ENCODE results near the gene PCNT. TPM values are rescaled to one million over a fixed set of nuclear protein-coding genes. Genes with fewer than 3 reads are reported as not detected.

The PCNT gene
- total RNA-seq, 2 experiments from 2014 or later = 85.4 to 86.1 TPM

- no peaks in the 10 kb centered on the region for H3K9me3 Mint-ChIP-seq
- POLR2A ChIA-PET = no interaction called here
- ATAC-seq (ENCODE audit: low read depth) = no peak
- no peak overlapping the region for H3K4me3 Mint-ChIP-seq
- H3K27ac Mint-ChIP-seq = no peak overlapping the region
- no peak for DNase-seq
- H3K4me1 Mint-ChIP-seq = peaks cover 14% of the 10 kb centered on the region
- peaks cover 37% of the 10 kb centered on the region for H3K36me3 Mint-ChIP-seq
- H3K27me3 Mint-ChIP-seq = no peaks in the 10 kb centered on the region
Measured at GRCh38 chr21:46316708-46317324, 7.1 kb upstream of the PCNT start.

DNA sequence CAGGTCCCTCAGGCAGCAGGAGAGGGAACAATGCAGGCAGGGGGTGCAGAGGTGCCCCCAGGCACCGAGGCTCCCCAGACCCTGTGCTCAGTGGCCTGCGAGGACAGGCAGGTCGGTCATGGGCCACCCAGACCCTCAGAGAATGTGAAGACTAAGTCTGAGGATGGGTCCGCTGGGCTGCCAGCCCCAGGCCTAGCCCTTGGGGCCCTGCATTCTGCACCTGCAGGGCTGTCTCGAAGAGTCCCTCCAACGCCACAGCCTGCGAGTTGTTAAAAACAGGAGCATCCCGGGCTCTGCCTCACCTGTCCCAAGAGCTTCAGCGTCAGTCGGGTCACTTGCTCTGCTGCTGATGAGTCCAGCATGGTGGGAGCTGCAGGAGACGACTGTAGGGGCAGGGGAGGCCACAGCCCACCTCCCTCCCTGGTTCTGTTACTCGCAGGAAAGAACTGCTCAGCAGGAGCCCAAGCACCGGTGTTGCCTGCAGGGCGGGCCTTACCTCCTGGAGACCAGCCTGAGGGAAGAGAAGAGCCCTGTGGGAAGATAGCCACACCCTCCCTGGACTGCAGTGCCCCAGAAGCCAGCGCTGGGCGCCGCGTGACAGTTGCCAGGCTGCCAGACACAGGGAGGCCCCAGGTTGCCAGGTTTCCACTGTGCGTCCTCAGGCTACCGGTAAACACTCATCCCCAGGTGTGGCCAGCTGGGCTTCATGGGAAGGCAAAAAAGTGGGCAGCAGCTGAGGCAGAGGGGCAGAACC, 6.1 kb upstream of the PCNT start:
- H3K9me3 Mint-ChIP-seq = no peaks in the 10 kb centered on the region
- no peak overlapping the region for H3K4me3 Mint-ChIP-seq
- ATAC-seq (ENCODE audit: low read depth) (no peak), DNase-seq (no peak)
- peaks cover 18% of the 10 kb centered on the region for H3K4me1 Mint-ChIP-seq
- H3K27me3 Mint-ChIP-seq = no peaks in the 10 kb centered on the region
- H3K36me3 Mint-ChIP-seq = peaks cover 32% of the 10 kb centered on the region
- H3K27ac Mint-ChIP-seq = no peak overlapping the region
- POLR2A ChIA-PET = no interaction called here

DNA sequence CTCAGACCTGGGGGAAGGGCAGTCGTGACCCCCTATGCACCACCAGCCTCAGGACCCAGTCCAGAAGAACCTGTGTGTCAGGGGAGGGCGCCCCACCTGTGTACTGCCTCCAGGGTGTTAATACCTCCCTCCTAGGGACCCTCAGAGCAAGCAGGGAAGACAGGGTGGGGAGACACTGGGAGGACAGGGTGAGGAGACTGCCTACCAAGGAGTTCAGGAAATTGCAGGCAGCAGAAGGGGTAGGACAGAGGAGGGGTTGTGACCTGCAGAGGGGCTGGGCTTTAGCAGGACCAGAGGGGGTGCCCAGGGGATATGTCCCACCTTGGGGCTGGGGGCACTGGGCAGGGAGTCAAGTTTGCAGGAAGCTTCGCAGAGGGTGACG, 5.5 kb upstream of the PCNT start:
- POLR2A ChIA-PET = no interaction called here
- DNase-seq (no peak), ATAC-seq (ENCODE audit: low read depth) (no peak)
- Mint-ChIP-seq H3K36me3 (peaks cover 29% of the 10 kb centered on the region), H3K27me3 (no peaks in the 10 kb centered on the region), H3K27ac (no peak overlapping the region), H3K4me3 (no peak overlapping the region), H3K4me1 (peaks cover 18% of the 10 kb centered on the region), H3K9me3 (no peaks in the 10 kb centered on the region)

GRCh38 chr21:46319186-46319585, 4.8 kb upstream of the PCNT start:
- ATAC-seq (ENCODE audit: low read depth) (no peak), DNase-seq (no peak)
- H3K36me3 Mint-ChIP-seq = peaks cover 26% of the 10 kb centered on the region
- H3K27me3 Mint-ChIP-seq = no peaks in the 10 kb centered on the region
- H3K4me1 Mint-ChIP-seq = peaks cover 18% of the 10 kb centered on the region
- H3K27ac Mint-ChIP-seq = no peak overlapping the region
- H3K9me3 Mint-ChIP-seq = no peaks in the 10 kb centered on the region
- no peak overlapping the region for H3K4me3 Mint-ChIP-seq
- POLR2A ChIA-PET = no interaction called here

- DNase-seq (no peak), ATAC-seq (ENCODE audit: low read depth) (no peak)
- peak overlapping the region; percentile 57 for H3K27ac Mint-ChIP-seq
- peaks cover 19% of the 10 kb centered on the region for H3K4me1 Mint-ChIP-seq
- peak overlapping the region; percentile 98 for H3K4me3 Mint-ChIP-seq
- no peaks in the 10 kb centered on the region for H3K27me3 Mint-ChIP-seq
- no peaks in the 10 kb centered on the region for H3K9me3 Mint-ChIP-seq
- peaks cover 24% of the 10 kb centered on the region for H3K36me3 Mint-ChIP-seq
- POLR2A ChIA-PET = interaction anchor here (0.6 kb wide), 1 partner anchor 208 kb away, joined by 6 read pairs; no protein-coding TSS in a partner anchor
Measured at GRCh38 chr21:46320331-46320801, 3.6 kb upstream of the PCNT start.

- peaks cover 31% of the 10 kb centered on the region for H3K36me3 Mint-ChIP-seq
- no peaks in the 10 kb centered on the region for H3K27me3 Mint-ChIP-seq
- peak overlapping the region; percentile 99 for H3K27ac Mint-ChIP-seq
- POLR2A ChIA-PET = interaction anchor here (0.7 to 4.2 kb wide), 17 partner anchors 9 to 313 kb away, joined by 3 to 32 read pairs (median 4); partner anchors contain the start of genes DIP2A, MCM3AP, PRMT2 and YBEY
- H3K4me1 Mint-ChIP-seq = peaks cover 32% of the 10 kb centered on the region
- no peaks in the 10 kb centered on the region for H3K9me3 Mint-ChIP-seq
- DNase-seq = peak; percentile 48
- peak overlapping the region; percentile 98 for H3K4me3 Mint-ChIP-seq
- ATAC-seq (ENCODE audit: low read depth) = no peak
Measured at GRCh38 chr21:46322351-46323226, 1.4 kb upstream of the PCNT start.

DNA sequence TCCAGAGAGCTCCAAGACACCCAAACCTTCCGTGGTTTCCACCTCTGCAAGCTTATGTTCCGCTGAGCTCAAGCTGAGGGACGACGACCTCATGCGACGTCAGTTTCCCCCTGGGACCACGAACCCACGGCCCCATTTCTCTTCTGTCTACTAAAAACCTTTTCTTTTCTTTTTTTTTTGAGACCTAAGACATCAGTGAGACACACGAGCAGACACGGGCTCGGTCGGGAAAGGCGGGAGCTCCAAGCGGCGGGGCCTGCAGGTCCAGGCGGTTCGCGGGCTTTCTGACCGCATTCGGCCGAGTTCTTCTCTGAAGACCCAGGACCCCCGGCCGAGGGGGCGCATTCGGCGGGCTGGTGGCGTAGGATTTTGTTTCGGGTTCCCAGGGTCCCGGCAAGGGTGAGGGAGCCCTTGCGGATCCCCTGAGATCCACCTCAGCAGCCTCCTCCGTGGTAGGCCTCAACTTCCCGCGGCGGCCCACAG, 688 bp upstream of the PCNT start:
- H3K27me3 Mint-ChIP-seq = no peaks in the 10 kb centered on the region
- ATAC-seq (ENCODE audit: low read depth) (no peak), DNase-seq (no peak)
- H3K4me3 Mint-ChIP-seq = peak overlapping the region; percentile 98
- POLR2A ChIA-PET = interaction anchor here (0.7 to 4.2 kb wide), 17 partner anchors 10 to 312 kb away, joined by 3 to 32 read pairs (median 4); partner anchors contain the start of genes DIP2A, MCM3AP, PRMT2 and YBEY
- H3K9me3 Mint-ChIP-seq = no peaks in the 10 kb centered on the region
- H3K4me1 Mint-ChIP-seq = peaks cover 32% of the 10 kb centered on the region
- H3K36me3 Mint-ChIP-seq = peaks cover 31% of the 10 kb centered on the region
- peak overlapping the region; percentile 99 for H3K27ac Mint-ChIP-seq

GRCh38 chr21:46324390-46325072, 575 bp downstream of the PCNT start:
- peaks cover 30% of the 10 kb centered on the region for H3K36me3 Mint-ChIP-seq
- no peaks in the 10 kb centered on the region for H3K27me3 Mint-ChIP-seq
- POLR2A ChIA-PET = interaction anchor here (1.4 to 4.2 kb wide), 2 partner anchors 100 to 231 kb away, joined by 3 to 32 read pairs; no protein-coding TSS in a partner anchor
- peak; percentile 96 for DNase-seq
- no peaks in the 10 kb centered on the region for H3K9me3 Mint-ChIP-seq
- H3K27ac Mint-ChIP-seq = peak overlapping the region; percentile 99
- peak overlapping the region; percentile 98 for H3K4me3 Mint-ChIP-seq
- peak; percentile 63 for ATAC-seq (ENCODE audit: low read depth)
- H3K4me1 Mint-ChIP-seq = peaks cover 32% of the 10 kb centered on the region

DNA sequence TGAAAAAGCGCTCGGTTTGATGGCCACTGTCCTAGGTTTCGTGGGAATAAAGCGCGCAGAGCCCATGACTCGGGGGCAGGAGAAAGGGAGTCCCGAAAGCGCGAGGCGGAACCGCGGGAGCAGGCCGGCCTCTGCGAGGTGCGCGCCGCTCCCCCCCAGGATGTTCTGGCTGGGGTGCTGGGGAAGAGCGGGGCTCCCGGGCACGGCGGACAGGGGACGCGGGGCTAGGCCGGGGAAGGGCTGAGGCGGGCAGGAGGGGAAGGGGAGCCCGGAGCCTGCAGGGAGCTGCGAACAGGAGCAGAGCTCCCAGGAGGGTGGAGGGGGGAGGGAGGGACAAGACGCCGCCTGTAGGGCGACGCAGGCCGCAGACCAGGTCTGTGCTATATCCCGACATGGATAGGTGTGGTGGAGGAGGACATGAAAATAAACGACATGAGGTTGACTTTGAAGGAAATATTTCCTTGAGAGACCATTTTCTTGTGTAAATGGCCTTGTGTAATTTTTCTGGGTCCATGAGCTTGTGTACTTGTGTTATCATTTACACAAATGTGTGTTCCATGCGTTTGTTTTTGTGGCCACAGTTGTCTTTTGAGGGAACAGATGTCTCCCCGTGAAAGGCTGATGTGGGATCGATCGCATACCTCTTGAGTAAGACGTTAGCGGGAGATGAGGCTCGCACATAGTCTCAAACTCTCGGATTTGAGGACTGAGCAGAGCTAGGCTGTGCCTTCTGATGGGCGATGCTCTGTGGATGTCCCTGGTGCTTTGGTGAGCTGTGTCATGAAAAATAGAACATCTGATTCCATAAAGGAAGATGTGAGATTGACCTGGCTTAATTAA, 1.3 kb downstream of the PCNT start:
- Mint-ChIP-seq H3K4me1 (peaks cover 32% of the 10 kb centered on the region), H3K36me3 (peaks cover 27% of the 10 kb centered on the region), H3K27me3 (no peaks in the 10 kb centered on the region), H3K9me3 (no peaks in the 10 kb centered on the region), H3K27ac (peak overlapping the region; percentile 82), H3K4me3 (peak overlapping the region; percentile 98)
- DNase-seq (peak; percentile 69), ATAC-seq (ENCODE audit: low read depth) (peak; percentile 6)
- POLR2A ChIA-PET = interaction anchor here (0.8 to 4.2 kb wide), 7 partner anchors 28 to 222 kb away, joined by 3 to 32 read pairs (median 4); no protein-coding TSS in a partner anchor

DNA sequence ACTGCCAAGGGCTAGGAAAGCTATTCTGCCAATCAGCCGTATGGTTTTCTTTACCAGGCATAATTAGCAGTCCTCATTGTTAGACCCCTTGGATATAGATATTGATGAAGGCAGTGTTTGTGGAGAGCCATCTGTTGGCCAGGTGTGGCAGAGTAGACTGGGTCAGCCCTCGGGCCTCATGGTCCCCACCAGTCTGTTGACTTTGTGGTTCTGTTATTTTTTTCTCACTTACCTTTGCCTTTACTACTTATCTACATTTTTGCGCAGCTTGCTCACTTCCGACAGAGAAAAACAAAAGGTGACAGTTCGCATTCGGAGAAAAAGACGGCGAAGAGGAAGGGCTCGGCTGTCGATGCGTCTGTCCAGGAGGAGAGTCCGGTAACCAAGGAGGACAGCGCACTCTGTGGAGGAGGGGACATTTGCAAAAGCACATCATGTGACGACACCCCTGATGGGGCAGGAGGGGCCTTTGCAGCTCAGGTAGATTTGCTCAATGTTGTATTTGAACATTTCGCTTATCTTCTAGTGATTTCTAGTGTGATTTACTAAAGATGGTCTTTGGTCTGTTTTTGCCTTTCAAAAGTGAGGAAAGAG, 2.3 kb downstream of the PCNT start:
- POLR2A ChIA-PET = interaction anchor here (0.8 to 4.2 kb wide), 6 partner anchors 29 to 221 kb away, joined by 3 to 32 read pairs (median 4); no protein-coding TSS in a partner anchor
- H3K4me3 Mint-ChIP-seq = peak overlapping the region; percentile 36

DNA sequence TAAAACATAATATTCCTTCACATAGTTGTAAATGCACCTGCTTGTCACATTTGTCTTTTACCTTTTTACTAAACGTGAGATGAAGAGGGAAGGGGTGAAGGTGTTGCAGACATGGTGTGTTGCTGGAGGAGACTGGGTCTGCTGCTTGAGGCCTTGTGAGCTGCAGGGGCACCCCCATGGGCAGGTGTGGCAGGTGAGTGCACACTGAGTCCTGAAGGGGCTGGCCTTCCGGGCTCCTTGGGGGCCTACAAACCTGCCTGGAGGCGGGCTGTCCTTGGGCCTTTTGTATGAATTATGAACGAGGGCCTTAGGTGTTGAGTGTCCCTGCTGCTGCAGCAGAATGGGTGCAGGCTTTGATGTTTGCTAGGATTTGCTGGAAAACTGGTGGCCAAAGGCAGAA, 3.8 kb downstream of the PCNT start:
- no peak for ATAC-seq (ENCODE audit: low read depth)

More for the DNA sequence above, 2.3 kb downstream of the PCNT start:
- H3K9me3 Mint-ChIP-seq = no peaks in the 10 kb centered on the region
- ATAC-seq (ENCODE audit: low read depth) = no peak
- H3K36me3 Mint-ChIP-seq = peaks cover 24% of the 10 kb centered on the region
- peaks cover 24% of the 10 kb centered on the region for H3K4me1 Mint-ChIP-seq
- no peak for DNase-seq
- H3K27me3 Mint-ChIP-seq = no peaks in the 10 kb centered on the region
- peak overlapping the region; percentile 5 for H3K27ac Mint-ChIP-seq

More for the DNA sequence above, 3.8 kb downstream of the PCNT start:
- no peaks in the 10 kb centered on the region for H3K27me3 Mint-ChIP-seq
- DNase-seq = no peak
- H3K36me3 Mint-ChIP-seq = peaks cover 17% of the 10 kb centered on the region
- H3K4me3 Mint-ChIP-seq = no peak overlapping the region
- H3K9me3 Mint-ChIP-seq = no peaks in the 10 kb centered on the region
- H3K4me1 Mint-ChIP-seq = peaks cover 15% of the 10 kb centered on the region
- no peak overlapping the region for H3K27ac Mint-ChIP-seq
- POLR2A ChIA-PET = no interaction called here
